ENCODE measurements around the gene PLEKHG3.

- TF ChIP-seq GATA3 (IDR thresholded peaks at IDR 0.05; ENCODE audit: low read depth, low read length) (no peak), GATA2 (IDR thresholded peaks at IDR 0.05; ENCODE audit: low read depth, low read length) (no peak)
Measured at GRCh38 chr14:64782196-64782595, 78.0 kb downstream of the PLEKHG3 start.

Data from SH-SY5Y (cell line).